ENCODE measurements around the gene GREM1.
A peak's percentile ranks its signal among the peaks of the same experiment; 100 is the strongest.

The GREM1 gene

DNA sequence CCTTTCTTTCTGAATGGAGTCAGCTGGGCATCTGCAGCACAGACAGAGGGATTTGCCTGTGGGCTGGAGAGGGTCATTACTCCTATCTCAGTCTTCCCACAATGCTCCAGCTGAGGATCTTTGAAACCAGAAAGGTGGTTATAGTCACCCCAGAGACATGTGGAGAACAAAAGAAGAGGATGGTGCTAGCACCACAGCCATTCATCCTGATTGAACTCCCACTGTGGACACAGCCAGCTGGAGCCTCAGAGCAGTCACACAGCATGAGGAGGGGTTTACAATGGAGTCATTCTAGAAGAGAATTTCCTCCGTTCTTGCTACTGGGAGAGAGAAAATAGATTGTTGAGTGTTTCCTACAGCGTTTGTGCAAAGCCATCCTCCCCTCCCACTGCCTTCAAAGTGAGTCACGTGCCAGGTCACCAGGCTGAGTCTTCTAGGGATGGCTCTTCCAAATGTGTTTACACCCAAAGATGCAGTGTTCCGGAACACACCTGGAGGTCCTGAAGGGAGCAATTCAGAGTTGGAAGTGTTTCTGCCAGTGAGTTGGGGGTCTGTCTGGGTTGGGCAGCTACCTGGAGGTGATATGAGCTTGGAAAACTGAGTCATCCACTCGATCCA, 18.9 kb upstream of the GREM1 start:
- DNase-seq: no peak

GRCh38 chr15:32700501-32701150, 17.2 kb upstream of the GREM1 start:
- DNase-seq: no peak

DNA sequence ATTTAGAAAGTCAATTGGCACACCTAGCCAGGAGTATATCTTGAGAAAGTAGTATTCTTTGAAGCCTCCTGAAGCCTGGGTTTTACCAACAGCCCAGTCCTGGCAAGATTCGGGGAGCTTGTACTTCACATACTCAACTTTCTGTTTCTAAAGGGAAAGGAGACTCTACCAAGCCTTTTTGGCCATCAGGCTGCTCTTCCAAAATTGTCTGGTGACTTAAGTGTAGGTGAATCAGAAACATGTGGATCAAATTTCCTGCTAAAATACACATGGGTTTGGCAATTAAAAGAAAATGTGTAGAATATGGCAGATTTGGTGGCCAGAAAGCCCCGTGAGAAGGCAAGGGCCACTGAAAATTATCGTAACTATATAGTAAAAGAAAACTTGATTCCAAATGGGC, 15.9 kb upstream of the GREM1 start:
- no peak for DNase-seq

- peak; percentile 3 for DNase-seq
These were observed 13.3 kb upstream of the GREM1 start for GRCh38 chr15:32704395-32704981.

DNA sequence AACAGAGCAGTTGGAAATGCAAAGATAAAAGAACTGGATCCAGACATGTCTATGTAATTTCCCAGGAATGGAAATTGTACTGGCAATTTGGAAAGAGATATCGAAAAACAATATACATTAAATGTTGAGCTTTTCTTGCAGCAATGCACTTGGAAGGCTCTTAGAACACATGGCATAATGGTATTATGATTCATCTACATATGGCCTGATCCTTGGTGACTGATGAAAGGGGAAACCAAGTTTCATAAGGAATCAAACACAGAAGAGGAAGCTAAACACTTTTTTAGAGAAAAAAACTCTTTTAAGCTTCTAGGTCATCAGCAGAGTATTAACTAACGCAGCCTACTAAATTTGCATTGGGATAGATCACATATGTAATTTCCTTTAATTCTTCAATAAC, 12.4 kb upstream of the GREM1 start:
- no peak for DNase-seq

- no peak for DNase-seq
These were observed 11.1 kb upstream of the GREM1 start for GRCh38 chr15:32706704-32707103.

DNA sequence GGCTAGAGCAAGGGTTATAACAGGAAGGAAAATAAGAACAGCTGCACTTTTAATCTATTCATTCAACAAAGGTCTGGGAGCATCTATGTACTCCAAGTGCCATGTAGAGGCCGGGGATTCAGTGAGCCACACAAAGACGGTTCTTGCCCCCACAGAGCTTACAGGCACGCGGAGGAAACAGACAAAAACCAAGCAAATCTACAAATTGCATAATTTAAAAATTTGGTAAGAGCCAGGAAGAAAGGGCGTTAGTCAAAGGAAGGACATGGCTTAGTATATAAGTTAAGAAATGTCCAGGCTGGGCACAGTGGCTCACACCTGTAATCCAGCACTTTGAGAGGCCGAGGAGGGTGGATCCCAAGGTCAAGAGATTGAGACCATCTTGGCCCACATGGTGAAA, 10.4 kb upstream of the GREM1 start:
- DNase-seq: no peak

GRCh38 chr15:32709295-32710033, 8.3 kb upstream of the GREM1 start:
- DNase-seq: no peak

DNA sequence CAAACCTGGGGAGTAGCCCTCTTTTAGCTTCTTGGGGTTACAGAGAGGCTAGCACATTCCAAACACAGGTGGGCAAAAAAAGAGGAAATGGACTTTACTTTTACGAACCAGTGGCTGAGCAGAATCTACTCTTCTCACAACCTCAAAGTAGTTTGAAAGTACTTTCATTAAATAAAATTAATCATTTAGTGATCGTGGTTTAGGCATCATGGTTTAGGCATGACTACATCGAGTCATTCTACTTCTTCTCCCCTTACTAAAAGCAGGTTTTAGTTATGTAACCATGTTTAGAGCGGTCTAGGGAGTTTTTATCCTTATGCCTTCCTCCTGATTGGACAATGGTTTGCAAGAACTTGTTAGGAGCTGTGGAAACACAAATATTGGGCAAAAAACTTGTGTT, 2.5 kb upstream of the GREM1 start:
- DNase-seq: no peak

DNA sequence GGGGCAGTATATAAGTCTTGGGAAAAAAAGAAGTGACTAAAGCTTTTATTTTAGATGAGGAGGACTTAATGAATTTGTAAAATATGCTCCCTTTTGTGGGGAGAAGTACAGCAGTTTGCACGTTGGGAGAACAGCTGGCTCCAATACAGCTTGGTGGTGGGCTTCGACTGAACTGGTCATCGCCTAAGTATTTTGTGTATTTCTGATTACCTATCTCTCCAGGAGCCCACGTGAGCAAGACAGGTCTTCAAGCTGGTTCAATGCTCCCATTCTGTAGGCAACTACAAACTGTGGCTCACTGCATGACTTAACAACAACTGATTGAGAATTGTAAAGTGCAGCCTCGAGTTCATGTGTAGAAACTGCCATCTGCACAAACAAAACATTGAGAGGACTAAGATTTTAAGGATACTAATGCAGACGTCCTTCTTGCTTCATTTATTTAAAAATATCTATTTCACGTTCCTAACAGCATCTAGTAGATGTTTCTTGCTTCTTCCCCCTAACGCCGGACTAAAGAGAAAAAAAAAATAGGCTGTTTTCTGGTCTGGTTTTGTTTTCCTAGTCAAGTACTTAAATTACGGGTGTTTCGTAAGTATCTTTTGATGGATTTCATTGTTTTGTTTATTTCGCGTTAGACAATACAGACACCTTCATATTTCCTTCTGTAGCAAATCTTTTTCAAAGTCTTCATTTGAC, 1.4 kb upstream of the GREM1 start:
- no peak for DNase-seq

DNA sequence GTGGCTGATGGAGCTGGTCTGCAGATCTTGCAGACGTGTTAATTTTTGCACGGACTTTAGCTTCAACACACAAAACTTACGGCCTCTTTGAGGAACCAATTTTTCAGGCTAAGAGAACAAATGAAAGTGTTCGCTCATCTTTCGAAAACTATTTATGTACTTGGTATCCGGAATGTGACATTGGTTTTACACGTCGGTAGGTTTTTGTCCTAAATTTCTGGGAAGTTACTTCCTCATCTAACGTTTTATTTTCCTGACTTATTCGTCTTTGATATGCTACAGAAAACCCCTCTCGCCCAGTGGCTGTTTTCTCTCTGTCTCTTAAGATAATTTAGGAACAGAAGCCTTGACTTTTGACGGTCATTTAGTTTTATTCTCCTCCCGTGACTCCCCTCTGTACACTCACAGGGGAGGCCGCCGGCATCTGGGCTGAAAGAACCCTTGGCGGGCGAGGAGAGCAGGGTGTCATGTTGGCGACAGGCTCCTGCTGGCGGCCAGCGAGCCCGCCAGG, 834 bp upstream of the GREM1 start:
- no peak for DNase-seq

DNA sequence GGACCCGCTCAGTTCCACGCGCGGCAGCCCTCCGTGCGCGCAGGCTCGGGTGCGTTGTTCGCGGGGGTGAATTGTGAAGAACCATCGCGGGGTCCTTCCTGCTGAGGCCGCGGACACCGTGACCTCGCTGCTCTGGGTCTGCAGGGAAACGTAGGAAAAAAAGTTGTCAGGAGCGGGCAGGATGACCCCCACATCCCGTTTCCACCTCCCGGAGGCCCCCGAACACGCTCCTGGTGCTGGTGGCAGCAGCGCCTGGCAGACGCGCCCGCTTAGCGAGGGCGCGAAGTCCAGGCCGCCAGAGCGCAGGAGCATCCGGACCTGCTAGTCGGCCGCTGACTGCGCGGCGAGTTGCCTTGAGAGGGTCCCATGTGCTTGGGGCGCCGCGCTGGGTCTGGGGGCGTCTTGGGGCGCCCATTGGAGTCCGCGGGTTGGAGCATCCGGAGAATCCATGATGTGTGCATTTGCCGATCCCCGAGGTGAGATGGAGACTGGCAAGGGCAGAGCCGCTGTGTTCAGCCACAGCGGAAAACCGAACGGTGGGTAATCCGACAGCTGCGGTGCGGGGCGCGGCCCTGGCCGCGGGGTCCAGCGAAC, 520 bp downstream of the GREM1 start:
- peak; percentile 2 for DNase-seq

DNA sequence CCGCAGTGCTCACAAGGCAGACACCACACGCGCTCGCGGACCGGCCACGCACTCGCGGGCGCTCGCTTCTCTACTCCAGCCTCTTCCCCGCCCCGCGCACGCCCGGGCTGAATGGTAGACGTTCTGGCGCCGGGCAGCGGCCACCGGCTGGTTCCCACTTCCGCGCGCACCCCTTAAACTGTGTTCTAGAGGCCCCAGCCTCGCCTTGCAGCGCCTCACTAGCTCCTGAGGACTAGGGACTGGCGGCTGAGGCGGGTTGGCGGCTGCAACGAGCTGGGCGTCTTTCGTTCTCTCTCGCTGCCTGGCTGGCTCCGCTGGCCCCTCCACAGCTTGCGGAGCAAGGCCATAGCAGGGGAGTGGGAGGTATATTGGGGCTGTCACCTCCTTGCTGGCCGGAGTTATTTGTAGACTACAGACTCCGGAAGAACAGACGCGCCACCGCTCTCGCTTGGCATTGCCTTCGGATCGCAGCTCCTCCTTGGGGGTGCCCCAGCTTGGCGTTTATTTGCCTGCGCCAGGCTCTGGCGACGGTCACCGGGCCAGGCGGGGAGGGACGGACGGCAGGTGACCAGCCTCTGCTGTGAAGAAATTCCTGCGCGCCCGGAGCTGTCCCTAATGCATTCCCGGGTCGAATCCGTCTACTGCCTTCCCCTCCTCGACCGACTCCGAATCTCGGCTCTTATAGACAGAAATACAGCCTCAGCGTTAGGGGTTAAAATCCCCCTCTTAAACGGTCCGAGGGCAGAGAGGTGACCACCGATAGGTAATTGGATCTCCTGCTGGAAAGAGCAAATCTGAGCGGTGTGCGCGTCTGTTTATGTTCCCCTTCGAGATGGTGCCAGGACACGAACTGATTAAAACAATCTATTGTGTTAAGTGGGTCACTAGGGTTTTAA, 1.3 kb downstream of the GREM1 start:
- no peak for DNase-seq

DNA sequence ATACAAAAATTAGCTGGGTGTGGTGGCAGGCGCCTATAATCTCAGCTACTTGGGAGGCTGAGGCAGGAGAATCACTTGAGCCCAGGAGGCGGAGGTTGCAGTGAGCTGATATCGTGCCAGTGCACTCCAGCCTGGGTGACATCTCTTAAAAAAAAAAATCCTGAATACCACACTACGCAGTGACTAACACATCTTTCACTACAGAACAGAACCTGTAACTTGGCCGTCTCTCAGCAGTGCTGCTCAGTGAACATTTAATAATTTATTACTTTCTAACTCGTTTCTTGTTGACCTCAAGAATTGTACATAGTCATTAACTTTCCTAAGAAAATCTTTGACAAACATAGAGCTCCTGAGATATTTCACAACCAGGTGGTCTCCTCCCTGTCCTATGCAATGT, 3.8 kb downstream of the GREM1 start:
- no peak for DNase-seq

DNA sequence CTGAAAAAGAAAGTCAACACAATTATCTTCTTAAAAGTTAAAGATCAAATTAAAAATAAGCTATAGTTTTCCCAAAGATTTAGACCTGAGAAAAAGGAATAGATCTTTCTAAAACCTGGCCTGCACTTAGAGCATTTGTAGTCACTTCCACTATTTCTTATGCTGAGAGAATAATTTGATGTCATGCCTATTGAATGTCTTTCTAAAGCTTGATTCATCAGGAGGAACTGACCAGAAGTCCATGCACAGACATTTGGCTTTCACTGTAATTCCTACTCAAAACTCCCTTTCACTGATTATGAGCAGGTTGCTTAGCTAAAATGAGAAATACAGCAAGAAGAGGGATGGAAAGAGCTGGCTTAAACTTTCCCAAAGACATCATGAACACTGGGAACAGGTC, 4.3 kb downstream of the GREM1 start:
- DNase-seq: no peak

DNA sequence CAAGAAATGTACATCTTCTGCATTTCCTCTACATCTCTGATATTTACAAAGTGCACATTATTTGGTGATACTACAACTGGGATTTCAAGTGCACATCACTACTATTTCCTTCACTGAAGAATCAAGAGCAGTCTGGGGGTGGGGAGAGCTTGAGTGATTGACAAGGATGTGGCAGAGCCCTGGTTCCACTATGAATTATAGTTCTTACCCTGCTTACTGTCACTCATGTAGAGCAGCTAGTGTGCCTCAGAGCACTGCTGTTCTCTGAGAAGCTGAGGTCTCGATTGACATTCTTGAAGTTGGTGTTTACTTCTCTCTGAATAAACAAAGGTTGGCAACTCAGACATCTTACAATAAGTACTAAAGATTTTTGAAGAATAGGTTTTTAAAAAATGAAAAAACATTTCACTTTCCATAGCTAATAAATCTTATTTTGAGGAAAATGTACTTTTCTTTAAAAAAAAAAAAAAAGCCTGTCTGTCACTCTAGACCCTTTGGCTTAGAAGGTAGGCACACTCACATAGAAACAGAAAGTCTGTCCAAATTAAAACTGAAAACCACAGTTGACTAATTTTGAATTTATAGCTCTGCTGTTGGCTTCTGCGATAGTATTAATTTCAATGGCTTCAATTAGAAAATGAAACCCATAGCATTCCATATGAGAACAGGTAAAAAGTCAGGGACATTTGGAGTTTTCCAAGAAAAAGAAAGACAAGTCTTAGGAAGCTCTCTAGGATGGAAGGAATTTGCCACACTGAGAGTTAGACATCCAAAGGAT, 5.6 kb downstream of the GREM1 start:
- no peak for DNase-seq

- no peak for DNase-seq
These were observed 12.0 kb downstream of the GREM1 start for GRCh38 chr15:32729700-32730395.

GRCh38 chr15:32730677-32731654, 13.2 kb downstream of the GREM1 start:
- DNase-seq: no peak
